Mesenchymal stem cell (in vitro differentiated cells and primary cell): ENCODE data around the gene TMSB15A.
A peak's percentile ranks its signal among the peaks of the same experiment; 100 is the strongest.
"Not testable (repeated sequence)": the region's sequence is repeated elsewhere in the genome, so short reads cannot be mapped to it uniquely, and the experiment has no call there.

ENCODE experiments used
- DNase-seq: peaks from one replicate; pipeline ENCODE4 v3.0.0-alpha.2; 2013
- H2AFZ ChIP-seq: one replicate; pipeline ENCODE4 v1.6.1; 2013; ENCODE audit warnings: low read depth, mild to moderate bottlenecking, control low read depth, inconsistent platforms, low read length, moderate library complexity
- H2AK5ac ChIP-seq: 2 replicates; pipeline ENCODE4 v1.6.1; 2013; ENCODE audit warnings: low read length, moderate library complexity, mild to moderate bottlenecking, inconsistent platforms; ENCODE audit not compliant: severe bottlenecking
- H2BK120ac ChIP-seq: one replicate; pipeline ENCODE4 v1.6.1; 2013; ENCODE audit warnings: low read depth, mild to moderate bottlenecking, inconsistent platforms, low read length, moderate library complexity
- H2BK12ac ChIP-seq, 2 experiments: one replicate each; pipeline ENCODE4 v1.6.1; 2013; ENCODE audit warnings: inconsistent platforms in 2 of 2, low read length in 2 of 2, mild to moderate bottlenecking in 2 of 2, moderate library complexity in 2 of 2, control low read depth in 1 of 2
- H2BK15ac ChIP-seq: one replicate; pipeline ENCODE4 v1.6.1; 2013; ENCODE audit warnings: mild to moderate bottlenecking, low read depth, inconsistent platforms; ENCODE audit not compliant: poor library complexity, severe bottlenecking
- H2BK5ac ChIP-seq: 2 replicates; pipeline ENCODE4 v1.6.1; 2013; ENCODE audit warnings: low read depth, mild to moderate bottlenecking, low read length, control low read depth, inconsistent platforms; ENCODE audit not compliant: poor library complexity, severe bottlenecking
- H3K14ac ChIP-seq, 2 experiments: one replicate each; pipeline ENCODE4 v1.6.1; 2013; ENCODE audit warnings: inconsistent platforms in 2 of 2, low read length in 2 of 2, control low read depth in 1 of 2, mild to moderate bottlenecking in 1 of 2, moderate library complexity in 1 of 2
- H3K18ac ChIP-seq, 2 experiments: one replicate each; pipeline ENCODE4 v1.6.1; 2013; ENCODE audit warnings: inconsistent platforms in 2 of 2, low read length in 2 of 2, control low read depth in 1 of 2, low read depth in 1 of 2, mild to moderate bottlenecking in 1 of 2
- H3K23ac ChIP-seq, 2 experiments: one replicate each; pipeline ENCODE4 v1.6.1; 2013; ENCODE audit warnings: inconsistent platforms in 2 of 2, low read length in 2 of 2, mild to moderate bottlenecking in 2 of 2, moderate library complexity in 2 of 2, control low read depth in 1 of 2
- H3K27ac ChIP-seq: 2 replicates; pipeline ENCODE4 v1.5.1; 2013; ENCODE audit warnings: mild to moderate bottlenecking, moderate library complexity, low read length, control low read depth, inconsistent platforms; ENCODE audit not compliant: poor library complexity, severe bottlenecking
- H3K27me3 ChIP-seq, 2 experiments: 2 replicates each; pipeline versions ENCODE4 v1.6.1 to v1.7.0; 2013; ENCODE audit warnings: low read length in 2 of 2, mild to moderate bottlenecking in 2 of 2, moderate library complexity in 2 of 2, control low read depth in 1 of 2, inconsistent platforms in 1 of 2; ENCODE audit not compliant: control insufficient read depth in 1 of 2, insufficient read depth in 1 of 2
- H3K36me3 ChIP-seq, 2 experiments: 2 replicates each; pipeline versions ENCODE4 v1.6.1 to v1.7.0; 2013; ENCODE audit warnings: low read length in 2 of 2, control low read depth in 1 of 2, inconsistent platforms in 1 of 2, low read depth in 1 of 2, mild to moderate bottlenecking in 1 of 2; ENCODE audit not compliant: insufficient read depth in 2 of 2, control insufficient read depth in 1 of 2
- H3K4ac ChIP-seq, 2 experiments: one replicate each; pipeline ENCODE4 v1.6.1; 2013; ENCODE audit warnings: inconsistent platforms in 2 of 2, low read length in 2 of 2, mild to moderate bottlenecking in 2 of 2, moderate library complexity in 2 of 2, control low read depth in 1 of 2, low read depth in 1 of 2
- H3K4me1 ChIP-seq: 2 replicates; pipeline ENCODE4 v1.6.1; 2013; ENCODE audit warnings: low read depth, low read length, control low read depth; ENCODE audit not compliant: control insufficient read depth, insufficient read depth
- H3K4me2 ChIP-seq: 2 replicates; pipeline ENCODE4 v1.6.1; 2013; ENCODE audit warnings: low read length, mild to moderate bottlenecking, inconsistent platforms; ENCODE audit not compliant: poor library complexity, severe bottlenecking
- H3K4me3 ChIP-seq, 2 experiments: 2 replicates each; pipeline versions ENCODE4 v1.5.1 to v1.7.0; 2013; ENCODE audit warnings: low read length in 2 of 2, mild to moderate bottlenecking in 2 of 2, control low read depth in 1 of 2, low read depth in 1 of 2; ENCODE audit not compliant: insufficient read depth in 1 of 2
- H3K79me1 ChIP-seq: replicated peaks from 2 replicates; pipeline ENCODE4 v1.6.1; 2013; ENCODE audit warnings: mild to moderate bottlenecking, control low read depth, low read length, inconsistent platforms; ENCODE audit not compliant: poor library complexity, severe bottlenecking
- H3K9ac ChIP-seq: 2 replicates; pipeline ENCODE4 v1.7.0; 2013; ENCODE audit warnings: mild to moderate bottlenecking, low read length, moderate library complexity
- H3K9me3 ChIP-seq: 2 replicates; pipeline ENCODE4 v1.7.0; 2013; ENCODE audit warnings: mild to moderate bottlenecking, low read length; ENCODE audit not compliant: control insufficient read depth
- H4K8ac ChIP-seq: one replicate; pipeline ENCODE4 v1.6.1; 2013; ENCODE audit warnings: inconsistent platforms, mild to moderate bottlenecking, low read length, moderate library complexity
- H4K91ac ChIP-seq: one replicate; pipeline ENCODE4 v1.6.1; 2013; ENCODE audit warnings: mild to moderate bottlenecking, low read length, inconsistent platforms
- WGBS: methylation state at CpG from one replicate; pipeline ENCODE4 v1.1.7; 2013; ENCODE audit warnings: mixed read lengths; 5-methylcytosine and 5-hydroxymethylcytosine counted together

Gene TMSB15A

GRCh38 chrX:102546828-102547493 lies 30.4 kb upstream of the TMSB15A start:
- H3K27ac ChIP-seq = no peak overlapping the region
- no peak overlapping the region for H2AK5ac ChIP-seq
- no peak overlapping the region for H2BK12ac ChIP-seq
- peak overlapping the region in 1 of 2 experiments; percentile 69 for H3K4me3 ChIP-seq
- no peaks in the 10 kb centered on the region for H3K4me1 ChIP-seq
- H2AFZ ChIP-seq = peak overlapping the region; percentile 51
- peak overlapping the region; percentile 46 for H3K9ac ChIP-seq
- H3K9me3 ChIP-seq = no peaks in the 10 kb centered on the region
- H4K8ac ChIP-seq = no peak overlapping the region
- DNase-seq = no peak
- no peak overlapping the region for H3K14ac ChIP-seq
- 91% methylated on average over 30 of the region's 35 CpGs for WGBS
- H2BK15ac ChIP-seq = no peak overlapping the region
- no peak overlapping the region for H3K23ac ChIP-seq
- H2BK5ac ChIP-seq = no peak overlapping the region
- H3K4me2 ChIP-seq = no peak overlapping the region
- no peak overlapping the region for H4K91ac ChIP-seq
- no peak overlapping the region for H2BK120ac ChIP-seq
- no peak overlapping the region for H3K4ac ChIP-seq
- no peaks in the 10 kb centered on the region for H3K79me1 ChIP-seq
- no peaks in the 10 kb centered on the region for H3K36me3 ChIP-seq
- peaks cover 0 to 15% of the 10 kb centered on the region in 2 experiments for H3K27me3 ChIP-seq
- no peak overlapping the region for H3K18ac ChIP-seq

- not testable (repeated sequence) for H3K9ac ChIP-seq, H4K91ac ChIP-seq, H3K9me3 ChIP-seq, H3K18ac ChIP-seq, H3K23ac ChIP-seq, H2AFZ ChIP-seq, H2BK15ac ChIP-seq, H4K8ac ChIP-seq, H3K4me1 ChIP-seq, H3K4me2 ChIP-seq, H3K14ac ChIP-seq, H3K27ac ChIP-seq, H3K4ac ChIP-seq, H3K79me1 ChIP-seq, H2AK5ac ChIP-seq, DNase-seq, H2BK12ac ChIP-seq, H3K36me3 ChIP-seq, H2BK120ac ChIP-seq, H3K4me3 ChIP-seq, H2BK5ac ChIP-seq
- peaks cover 0 to 15% of the 10 kb centered on the region in 2 experiments for H3K27me3 ChIP-seq
- 71% methylated on average over 2 of the region's 5 CpGs for WGBS
These were observed 29.6 kb upstream of the TMSB15A start for GRCh38 chrX:102546175-102546574.

GRCh38 chrX:102535958-102536357 lies 19.4 kb upstream of the TMSB15A start:
- Histone ChIP-seq H3K23ac (no peak overlapping the region), H3K36me3 (no peaks in the 10 kb centered on the region), H3K27ac (no peak overlapping the region), H3K4me3 (no peak overlapping the region), H2BK5ac (no peak overlapping the region), H3K27me3 (peaks cover 0 to 12% of the 10 kb centered on the region in 2 experiments), H3K4me2 (no peak overlapping the region), H2AK5ac (no peak overlapping the region), H2BK120ac (no peak overlapping the region), H2AFZ (no peak overlapping the region), H2BK15ac (no peak overlapping the region), H3K9ac (no peak overlapping the region), H3K18ac (no peak overlapping the region), H3K14ac (no peak overlapping the region), H3K4me1 (no peaks in the 10 kb centered on the region), H3K79me1 (no peaks in the 10 kb centered on the region), H4K91ac (no peak overlapping the region), H4K8ac (no peak overlapping the region), H3K4ac (no peak overlapping the region), H3K9me3 (peaks cover 7% of the 10 kb centered on the region), H2BK12ac (no peak overlapping the region)
- DNase-seq = no peak
- no CpG with 5 or more reads among the region's 2 CpGs for WGBS

- H2BK12ac ChIP-seq = no peak overlapping the region
- no peak overlapping the region for H3K23ac ChIP-seq
- H3K14ac ChIP-seq = no peak overlapping the region
- H4K91ac ChIP-seq = no peak overlapping the region
- peaks cover 0 to 42% of the 10 kb centered on the region in 2 experiments for H3K27me3 ChIP-seq
- WGBS = 20% methylated on average over 2 of the region's 7 CpGs
- no peak overlapping the region for H3K4me3 ChIP-seq
- peak; percentile 1 for DNase-seq
- no peak overlapping the region for H3K4me2 ChIP-seq
- H3K9me3 ChIP-seq = no peaks in the 10 kb centered on the region
- H2BK5ac ChIP-seq = no peak overlapping the region
- no peaks in the 10 kb centered on the region for H3K79me1 ChIP-seq
- H3K18ac ChIP-seq = no peak overlapping the region
- H3K9ac ChIP-seq = no peak overlapping the region
- no peak overlapping the region for H2AK5ac ChIP-seq
- H3K4ac ChIP-seq = no peak overlapping the region
- peaks cover 4% of the 10 kb centered on the region for H3K4me1 ChIP-seq
- H3K36me3 ChIP-seq = no peaks in the 10 kb centered on the region
- no peak overlapping the region for H2BK120ac ChIP-seq
- no peak overlapping the region for H4K8ac ChIP-seq
- H2BK15ac ChIP-seq = no peak overlapping the region
- H2AFZ ChIP-seq = no peak overlapping the region
- no peak overlapping the region for H3K27ac ChIP-seq
These were observed 787 bp upstream of the TMSB15A start for GRCh38 chrX:102517326-102517725.
